ENCODE data around the gene BEND2.
"Not testable (repeated sequence)": the region's sequence is repeated elsewhere in the genome, so short reads cannot be mapped to it uniquely, and the experiment has no call there.

The BEND2 gene

GRCh38 chrX:18220786-18221185, at the start of gene BEND2:
Gene BEND2, minus strand, starts transcription at chrX:18220886. Its CDS starts 136 bp downstream, at chrX:18220750.
- in situ Hi-C loops (cut with MboI; ENCODE audit: low sequenced_read_pairs), result no loop called here

GRCh38 chrX:18255059-18255458, 34.4 kb upstream of the BEND2 start:
- in situ Hi-C loops (cut with MboI; ENCODE audit: low sequenced_read_pairs), result no loop called here

GRCh38 chrX:18252644-18253359, 32.1 kb upstream of the BEND2 start:
- in situ Hi-C loops (cut with MboI; ENCODE audit: low sequenced_read_pairs), result no loop called here

GRCh38 chrX:18229646-18230045, 9.0 kb upstream of the BEND2 start:
- in situ Hi-C loops (cut with MboI; ENCODE audit: low sequenced_read_pairs), result not testable (repeated sequence)

- in situ Hi-C loops (cut with MboI; ENCODE audit: low sequenced_read_pairs), result no loop called here
These were observed 7.4 kb upstream of the BEND2 start for GRCh38 chrX:18228069-18228468.

GRCh38 chrX:18227458-18227857, 6.8 kb upstream of the BEND2 start:
- in situ Hi-C loops (cut with MboI; ENCODE audit: low sequenced_read_pairs), result no loop called here

- in situ Hi-C loops (cut with MboI; ENCODE audit: low sequenced_read_pairs), result no loop called here
These were observed 10.2 kb downstream of the BEND2 start for GRCh38 chrX:18210470-18210869.

DNA sequence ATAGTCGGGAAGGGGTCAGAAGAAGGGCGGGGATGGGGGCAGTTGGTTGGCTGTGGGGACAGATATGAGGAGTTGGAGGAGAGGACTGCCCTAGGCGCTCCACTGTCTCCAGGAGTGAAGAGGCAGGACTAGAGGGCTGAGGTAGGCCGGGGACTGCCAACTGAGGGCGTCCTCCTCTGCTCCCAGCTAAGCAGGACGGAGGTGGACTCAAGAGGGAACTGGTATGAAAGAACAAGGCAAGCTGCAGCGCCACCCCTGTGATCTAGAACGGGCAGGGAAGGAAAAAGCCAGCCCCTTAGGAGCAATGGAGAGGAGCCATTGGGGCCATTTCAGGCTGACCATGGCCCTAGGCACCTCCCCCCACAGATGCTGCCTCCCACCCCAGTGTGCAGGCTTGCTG, 14.0 kb downstream of the BEND2 start:
- in situ Hi-C loops (cut with MboI; ENCODE audit: low sequenced_read_pairs), result no loop called here

DNA sequence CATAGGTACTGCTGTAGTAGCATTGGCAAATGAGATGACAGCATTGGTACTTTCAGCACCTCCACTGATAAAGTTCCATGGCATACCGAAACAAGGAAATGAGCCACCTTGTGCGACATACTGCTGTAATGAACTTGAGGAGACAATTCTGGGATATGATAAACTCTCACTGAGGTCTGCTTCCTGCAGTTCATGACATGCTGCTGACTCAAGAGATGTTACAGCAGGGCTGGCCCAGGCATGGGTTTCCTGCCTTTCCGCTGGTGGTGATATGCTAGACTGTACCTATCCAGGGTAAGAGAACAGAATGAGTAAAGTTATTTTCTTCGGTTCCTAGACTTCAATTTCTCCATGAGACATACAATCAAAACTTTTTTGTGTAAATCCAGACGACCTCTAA, 17.1 kb downstream of the BEND2 start:
- in situ Hi-C loops (cut with MboI; ENCODE audit: low sequenced_read_pairs), result no loop called here

DNA sequence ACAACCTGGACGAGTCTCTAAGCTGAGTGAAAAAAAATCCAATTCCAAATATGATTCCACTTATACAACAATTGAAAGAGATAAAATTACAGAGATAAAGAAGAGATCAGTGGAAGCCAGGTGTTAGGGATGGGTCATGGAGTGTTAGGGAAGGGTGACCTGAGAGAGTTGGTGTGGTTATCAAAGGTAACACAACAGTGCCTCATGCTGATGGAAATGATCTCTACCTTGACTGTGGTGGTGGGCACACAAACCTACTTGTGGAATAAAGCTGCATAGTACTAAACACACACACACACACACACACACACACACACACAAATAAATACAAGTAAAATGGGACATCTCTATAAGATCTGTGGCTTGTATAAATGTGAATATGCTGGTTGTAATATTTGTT, 26.0 kb downstream of the BEND2 start:
- in situ Hi-C loops (cut with MboI; ENCODE audit: low sequenced_read_pairs), result no loop called here

DNA sequence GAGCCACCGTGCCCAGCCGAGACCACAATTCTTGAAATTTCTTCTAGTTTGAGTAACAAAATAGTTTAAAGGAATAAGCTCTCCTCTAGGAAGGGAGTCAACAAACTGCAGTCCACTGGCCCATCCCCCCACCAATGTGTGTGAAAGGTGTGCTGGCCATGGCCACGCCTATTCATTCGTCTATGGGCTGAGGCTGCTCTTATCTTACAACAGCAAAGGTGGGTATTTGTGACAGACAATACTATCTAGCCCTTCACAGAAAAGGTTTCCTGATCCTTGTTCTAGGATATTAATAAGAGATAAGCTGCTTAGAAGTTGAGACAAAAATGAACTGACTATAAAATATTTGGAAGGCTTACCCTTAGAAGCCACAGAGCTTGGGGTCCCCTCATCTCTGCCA, 41.2 kb downstream of the BEND2 start:
- in situ Hi-C loops (cut with MboI; ENCODE audit: low sequenced_read_pairs), result no loop called here

DNA sequence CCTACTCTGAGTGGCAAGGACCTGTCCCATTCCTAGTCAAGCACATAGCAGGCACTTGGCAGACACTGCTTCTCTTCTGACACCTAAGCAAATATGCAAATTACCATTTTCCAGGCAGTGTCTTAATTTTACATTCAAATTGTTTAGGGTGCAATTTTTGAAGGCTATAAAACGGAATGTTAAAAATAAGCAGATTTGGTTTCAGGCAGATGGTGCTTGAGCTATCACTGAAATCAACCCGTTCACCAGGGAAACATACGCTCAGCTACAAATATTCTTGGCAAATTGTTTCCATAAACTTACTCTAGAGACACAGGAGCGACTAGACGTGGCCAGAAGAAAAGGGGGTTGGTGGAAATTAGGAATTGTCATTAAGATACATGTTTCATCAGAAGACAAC, 45.7 kb downstream of the BEND2 start:
- in situ Hi-C loops (cut with MboI; ENCODE audit: low sequenced_read_pairs), result no loop called here

GRCh38 chrX:18174209-18174608, 46.5 kb downstream of the BEND2 start:
- in situ Hi-C loops (cut with MboI; ENCODE audit: low sequenced_read_pairs), result no loop called here

DNA sequence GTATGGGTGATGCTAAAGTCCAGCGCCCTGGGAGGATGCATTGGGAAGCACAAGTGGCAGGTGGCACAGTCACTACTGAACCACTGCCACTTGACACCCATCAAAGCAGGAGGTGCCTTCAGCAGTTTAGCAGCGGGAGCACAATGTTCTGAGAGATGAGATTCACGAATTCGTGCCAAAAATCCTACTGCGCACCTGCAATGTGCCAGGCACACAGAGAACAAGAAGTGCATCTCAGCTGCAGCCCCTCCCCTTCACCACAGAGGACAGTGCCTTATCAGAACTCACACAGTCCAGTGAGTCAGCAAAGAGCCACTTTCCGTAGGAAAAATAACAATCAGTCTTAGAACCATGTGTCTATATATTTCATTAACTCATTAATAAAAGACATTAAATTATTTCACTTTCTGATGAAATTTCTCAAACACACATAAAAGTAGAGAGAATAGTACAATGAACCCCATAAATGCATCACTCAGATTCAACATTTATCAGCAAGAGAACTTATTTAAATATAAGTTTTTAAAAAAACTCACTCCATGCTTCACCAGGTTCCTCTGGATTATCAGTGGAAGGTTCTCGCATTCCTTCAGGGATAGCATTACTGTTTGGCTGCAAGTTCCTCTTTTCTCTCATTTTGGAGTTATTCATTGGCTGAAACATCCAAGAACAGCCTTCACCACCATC, 47.0 kb downstream of the BEND2 start:
- in situ Hi-C loops (cut with MboI; ENCODE audit: low sequenced_read_pairs), result no loop called here

DNA sequence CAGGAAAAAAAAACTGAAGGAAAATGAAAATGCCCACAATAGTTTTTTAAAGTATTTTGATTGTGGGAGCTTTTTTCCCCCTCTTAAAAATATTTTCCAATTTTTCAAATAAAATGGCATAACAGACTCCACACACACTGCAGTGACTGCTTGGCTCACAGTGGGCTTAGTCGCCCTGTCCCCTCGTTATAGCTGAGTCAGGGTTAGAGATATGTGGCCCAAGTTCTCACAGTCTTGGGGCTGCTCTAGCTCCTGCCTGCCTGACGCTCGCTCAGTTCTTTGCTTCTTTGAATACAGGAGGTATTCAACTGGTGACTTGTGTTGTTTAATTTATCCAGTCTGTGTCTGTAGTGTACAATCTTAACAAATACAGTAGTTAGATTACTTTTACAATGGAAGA, 47.7 kb downstream of the BEND2 start:
- in situ Hi-C loops (cut with MboI; ENCODE audit: low sequenced_read_pairs), result no loop called here

DNA sequence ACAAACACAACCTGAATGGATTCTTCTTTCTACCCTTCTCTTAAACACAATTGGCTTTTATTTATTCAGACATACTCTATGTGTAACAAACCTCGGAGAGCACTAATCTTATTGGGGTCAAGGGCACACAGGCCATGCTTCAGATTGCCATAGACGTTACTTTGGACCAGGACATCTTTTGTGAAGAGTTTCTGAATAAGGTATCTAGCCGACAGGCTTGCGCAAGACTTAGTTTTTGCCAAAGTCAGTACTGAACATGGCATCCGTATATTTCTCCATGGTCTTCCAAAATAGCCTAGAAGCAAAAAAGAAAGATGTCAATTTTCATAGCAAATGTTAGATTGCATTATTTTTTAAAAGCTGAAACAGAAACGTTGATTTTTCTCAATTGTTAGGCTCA, 49.8 kb downstream of the BEND2 start:
- in situ Hi-C loops (cut with MboI; ENCODE audit: low sequenced_read_pairs), result no loop called here

- in situ Hi-C loops (cut with MboI; ENCODE audit: low sequenced_read_pairs), result no loop called here
These were observed 54.6 kb downstream of the BEND2 start for GRCh38 chrX:18166068-18166467.

GRCh38 chrX:18160369-18160768, 60.3 kb downstream of the BEND2 start:
- in situ Hi-C loops (cut with MboI; ENCODE audit: low sequenced_read_pairs), result no loop called here

GRCh38 chrX:18158963-18159362, 61.7 kb downstream of the BEND2 start:
- in situ Hi-C loops (cut with MboI; ENCODE audit: low sequenced_read_pairs), result no loop called here

DNA sequence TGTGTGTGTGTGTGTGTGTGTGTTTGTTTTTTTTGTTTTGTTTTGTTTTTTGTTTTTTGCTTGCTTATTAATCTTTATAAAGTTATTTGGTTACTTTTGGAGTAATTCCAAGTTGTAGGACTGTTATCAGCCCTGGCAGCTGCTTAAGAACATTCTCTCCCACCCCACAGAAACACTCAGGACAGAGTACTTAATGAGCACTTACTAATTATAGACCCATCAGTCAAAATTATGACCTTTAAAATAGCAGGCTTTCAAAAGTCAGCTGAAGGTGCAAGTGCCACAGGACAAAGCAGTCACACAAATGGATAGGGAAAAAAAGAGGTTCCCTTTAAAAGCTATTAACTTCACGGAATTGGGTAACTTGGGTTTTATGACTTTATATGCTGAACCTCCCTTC, 69.0 kb downstream of the BEND2 start:
- in situ Hi-C loops (cut with MboI; ENCODE audit: low sequenced_read_pairs), result no loop called here

DNA sequence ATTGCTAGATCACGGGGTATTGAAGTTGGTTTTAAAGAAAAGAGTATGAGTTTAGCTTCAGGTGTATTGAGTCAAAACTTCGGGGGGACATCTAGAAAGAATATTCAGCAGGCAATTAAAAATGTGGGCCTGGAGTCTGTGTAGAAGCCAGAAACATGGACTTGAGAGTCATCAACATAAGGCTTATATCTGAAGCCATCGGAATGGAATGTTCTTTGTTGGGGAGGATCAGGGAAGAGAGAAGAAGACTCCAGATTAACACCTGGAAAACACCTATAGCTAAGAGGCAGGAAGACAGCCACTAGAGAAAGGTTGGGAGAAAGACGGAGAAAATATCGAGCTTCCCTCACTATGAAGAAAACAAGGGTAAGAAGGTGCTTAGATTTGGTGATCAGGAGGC, 69.5 kb downstream of the BEND2 start:
- in situ Hi-C loops (cut with MboI; ENCODE audit: low sequenced_read_pairs), result no loop called here

DNA sequence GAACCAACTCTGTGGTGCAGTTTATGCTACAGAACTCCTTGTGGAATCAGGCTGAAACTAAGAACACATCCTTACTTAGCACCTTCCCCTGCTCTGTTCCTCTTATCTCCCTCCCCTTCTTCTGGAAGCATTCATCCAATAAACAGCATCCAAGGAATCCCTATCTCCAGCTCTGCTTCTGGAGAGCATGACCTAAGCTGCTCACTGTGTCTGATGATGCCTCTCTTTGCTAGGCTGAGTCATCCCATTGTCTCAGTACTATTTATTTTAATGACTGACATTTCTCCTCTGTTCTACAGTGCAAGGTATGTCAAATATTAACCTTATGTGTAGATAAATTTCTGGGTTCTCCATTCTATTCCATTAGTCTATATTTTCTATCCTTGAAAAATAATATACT, 71.2 kb downstream of the BEND2 start:
- in situ Hi-C loops (cut with MboI; ENCODE audit: low sequenced_read_pairs), result no loop called here

DNA sequence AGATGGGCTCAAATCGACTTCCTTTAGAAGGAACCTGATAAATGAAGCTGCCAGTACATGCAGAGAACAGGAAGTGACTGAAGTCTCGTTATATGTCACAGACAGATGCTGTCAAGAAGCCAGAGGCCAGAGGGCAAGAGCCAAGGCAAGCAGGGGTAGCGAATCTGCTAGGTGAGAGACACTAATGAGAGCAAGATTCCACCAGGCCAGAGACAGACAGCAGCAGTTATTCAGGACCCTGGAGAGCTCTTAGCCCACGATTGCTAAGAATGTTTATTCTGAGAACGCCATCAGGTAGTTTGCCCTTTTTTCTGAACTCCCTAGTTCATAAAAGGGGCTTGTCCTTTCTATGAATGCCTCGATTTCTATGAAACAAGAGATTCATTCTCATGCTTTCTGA, 73.7 kb downstream of the BEND2 start:
- in situ Hi-C loops (cut with MboI; ENCODE audit: low sequenced_read_pairs), result no loop called here

Data from HL-60/S4 (cell line).